GM21447 (cell line): Measurements from ENCODE around the gene PROP1.
"Not testable (repeated sequence)": the region's sequence is repeated elsewhere in the genome, so short reads cannot be mapped to it uniquely, and the experiment has no call there.

Source experiments
- ATAC-seq: cut with Tn5 transposase; IDR thresholded peaks from one replicate; pipeline ENCODE4 v1.9.1; 2021; ENCODE audit not compliant: unreplicated experiment

The PROP1 gene

DNA sequence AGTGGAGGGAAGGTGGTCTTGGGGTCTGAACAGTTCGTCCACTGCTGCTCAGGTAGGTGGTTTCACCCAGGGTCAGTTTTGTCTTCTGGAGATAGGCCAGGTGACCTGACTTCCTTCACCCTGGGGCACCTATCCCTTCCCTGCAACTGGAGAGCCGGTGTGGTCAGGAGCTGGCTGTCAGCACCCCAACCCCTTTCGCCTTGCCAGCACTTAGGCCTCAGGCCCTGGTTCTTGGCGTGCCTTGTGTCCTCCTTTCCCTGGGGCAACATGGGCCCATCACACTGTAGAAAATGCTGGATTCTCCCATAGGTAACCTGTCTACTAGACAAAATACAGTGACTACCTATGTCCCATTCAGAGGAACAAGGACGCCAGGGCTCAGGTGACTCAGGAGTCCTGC is 13.1 kb downstream of the PROP1 start:
- no peak for ATAC-seq

DNA sequence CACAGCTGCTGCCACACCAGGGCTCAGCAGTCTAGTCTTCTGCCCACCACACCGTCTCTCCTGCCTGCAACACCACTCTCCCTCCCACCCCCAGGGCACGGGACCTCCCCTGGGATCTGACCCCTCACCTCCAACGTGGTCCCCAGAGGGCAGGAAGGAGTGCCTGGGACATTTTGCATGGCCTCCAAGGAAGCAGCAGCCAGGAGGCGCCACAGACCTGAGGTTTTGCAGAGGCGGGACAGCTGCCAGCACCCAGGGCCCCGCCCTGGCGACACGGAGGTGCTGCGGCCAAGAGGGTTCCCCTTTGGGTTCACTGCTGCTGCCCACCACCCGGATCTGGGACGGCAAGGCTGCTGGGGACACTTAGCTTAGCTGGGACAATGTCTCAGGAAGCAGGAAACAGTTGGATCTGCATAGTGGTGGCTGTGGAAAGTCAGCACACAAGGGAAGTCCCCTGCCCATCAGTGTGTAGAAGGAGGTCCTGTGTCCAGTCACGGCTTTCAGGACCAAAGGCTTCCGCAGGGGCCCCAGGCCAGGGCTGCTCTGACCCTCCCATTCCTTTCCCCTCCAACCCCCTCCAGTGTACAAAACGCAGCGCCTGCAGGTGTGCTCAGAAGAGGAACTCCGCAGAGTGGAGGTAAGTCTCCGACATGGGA is 13.8 kb downstream of the PROP1 start:
- no peak for ATAC-seq

DNA sequence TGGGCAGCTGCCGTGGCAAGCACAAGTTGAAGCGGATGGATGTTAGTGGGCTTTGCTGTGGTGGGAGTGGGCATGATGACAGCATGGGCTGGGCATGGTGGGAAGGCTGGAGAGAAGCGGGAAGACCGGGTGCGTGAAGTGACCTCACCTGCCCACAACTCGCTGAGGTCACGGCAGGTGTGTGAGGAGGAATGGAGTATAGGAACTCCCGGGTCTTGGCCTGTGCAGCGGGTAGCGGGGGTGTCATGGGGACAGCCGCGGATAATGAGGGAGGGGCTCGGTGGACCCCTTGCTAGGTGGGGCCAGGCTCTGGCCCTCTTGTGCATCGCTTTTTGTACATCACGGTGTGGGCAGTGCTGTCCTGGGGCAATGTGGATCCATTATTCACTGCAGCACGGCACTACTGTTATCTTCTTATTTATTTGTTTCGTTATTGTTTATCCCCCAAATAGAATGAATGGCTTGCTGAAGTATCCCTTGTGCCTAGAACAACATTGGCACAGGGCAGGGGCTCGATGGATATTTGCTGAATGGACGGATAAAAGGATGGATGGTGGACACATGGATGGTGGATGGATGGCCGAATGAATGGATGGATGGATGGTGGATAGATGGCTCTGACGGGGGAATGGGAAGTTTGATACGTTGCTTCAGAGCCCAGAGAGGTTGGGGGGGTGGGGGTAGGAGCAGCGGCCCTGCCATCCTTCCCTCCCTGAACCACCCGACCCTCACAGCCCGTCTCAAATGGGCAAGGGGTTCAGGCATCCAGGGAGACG is 14.6 kb downstream of the PROP1 start:
- ATAC-seq: no peak

DNA sequence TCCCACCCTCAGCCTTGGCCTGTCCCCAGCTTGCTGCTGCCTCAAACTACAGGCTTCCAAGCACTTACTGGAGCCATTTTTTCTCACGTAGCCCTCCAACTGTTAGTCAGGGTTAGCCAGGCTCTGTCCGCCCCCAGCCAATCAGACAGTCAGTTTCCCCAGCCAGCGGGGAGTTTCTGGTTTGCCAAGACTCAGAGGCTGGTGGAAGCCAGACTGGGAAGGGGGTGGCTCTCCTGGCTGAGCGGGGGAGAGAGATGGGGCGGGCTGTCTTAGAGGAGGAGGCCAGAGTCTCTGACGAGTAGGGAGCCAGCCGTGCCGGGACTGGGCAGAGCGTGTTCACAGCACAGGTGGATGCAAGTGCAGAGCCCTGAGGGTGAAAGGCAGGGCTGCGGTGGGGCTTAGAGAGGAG is 15.3 kb downstream of the PROP1 start:
- ATAC-seq: no peak

DNA sequence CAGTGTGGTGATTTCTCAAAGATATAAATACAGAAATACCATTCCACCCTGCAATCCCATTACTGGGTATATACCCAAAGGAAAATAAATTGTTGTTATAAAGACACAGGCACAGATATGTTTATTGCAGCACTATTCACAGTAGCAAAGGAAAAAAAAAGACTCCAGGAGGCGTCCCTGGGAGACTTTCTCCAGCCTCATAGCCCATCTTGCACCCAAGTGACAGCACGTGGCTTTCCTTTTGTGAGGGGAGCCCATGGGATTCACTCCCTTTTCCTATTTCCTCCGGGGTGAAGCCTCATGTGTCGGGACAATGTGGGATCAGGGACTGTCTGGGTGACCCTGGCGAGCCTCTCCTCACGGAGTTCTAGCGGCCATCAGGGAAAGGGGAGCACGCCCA is 18.4 kb downstream of the PROP1 start:
- not testable (repeated sequence) for ATAC-seq

DNA sequence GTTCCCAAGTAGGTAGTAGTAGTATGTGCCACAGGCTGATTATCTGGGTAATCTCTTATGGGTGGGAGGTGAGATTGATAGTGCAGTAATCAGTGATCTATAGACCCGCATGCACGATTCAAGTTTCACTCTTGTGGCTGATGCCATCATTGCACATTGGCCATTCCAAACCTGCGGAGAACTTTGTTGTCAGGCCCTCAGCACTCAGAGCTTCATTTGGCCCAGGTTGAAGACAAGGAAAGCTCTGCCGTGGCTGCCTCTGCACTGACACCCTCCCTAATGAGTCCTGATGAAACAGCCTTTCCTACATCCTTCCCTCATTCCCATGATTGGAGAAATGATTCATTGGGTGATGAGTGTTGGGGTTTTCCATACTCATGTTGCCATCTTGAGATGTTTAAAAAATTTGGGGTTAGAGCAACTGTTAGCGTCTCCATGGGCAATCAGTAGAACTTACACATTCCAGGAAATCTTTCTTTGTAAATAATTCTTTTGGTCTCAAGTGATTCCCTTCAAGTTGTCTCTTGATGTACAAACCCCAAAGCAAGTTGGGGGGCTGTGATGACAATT is 22.9 kb downstream of the PROP1 start:
- ATAC-seq: no peak

DNA sequence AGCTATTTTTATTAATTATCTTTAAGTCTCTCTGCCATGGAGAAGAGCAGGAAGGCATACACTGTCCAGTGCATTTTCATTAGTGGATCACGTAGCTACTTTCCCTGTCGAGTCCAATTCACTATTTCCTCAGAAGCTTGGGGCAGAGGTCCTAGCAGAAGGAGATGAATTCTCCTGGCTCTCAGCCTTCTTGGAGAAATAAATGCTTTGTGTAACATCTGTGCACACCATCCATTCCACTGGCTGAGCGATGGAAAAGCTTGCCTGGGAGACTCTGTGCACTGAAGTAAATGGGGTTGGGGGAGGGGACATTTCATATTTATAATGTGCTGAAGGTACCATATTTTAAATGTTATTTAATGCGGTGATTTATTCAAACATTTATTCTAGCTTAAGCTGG is 23.4 kb downstream of the PROP1 start:
- ATAC-seq: no peak

DNA sequence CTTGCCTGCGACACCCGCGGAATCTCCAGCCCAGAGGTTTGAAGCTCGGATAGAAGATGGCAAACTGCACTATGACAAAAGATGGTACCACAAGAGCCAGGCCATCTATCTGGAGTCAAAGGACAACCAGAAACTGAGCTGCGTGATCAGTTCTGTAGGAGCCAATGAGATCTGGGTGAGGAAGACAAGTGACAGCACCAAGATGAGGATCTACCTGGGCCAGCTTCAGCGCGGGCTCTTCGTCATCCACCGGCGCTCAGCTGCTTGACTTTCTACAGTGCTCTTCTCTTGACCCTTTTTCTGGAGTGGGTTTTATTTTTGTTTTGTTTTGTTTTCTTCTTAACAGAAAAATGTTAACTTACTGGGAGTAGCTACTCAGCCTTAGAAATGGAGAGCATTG is 24.0 kb downstream of the PROP1 start:
- ATAC-seq: not testable (repeated sequence)

DNA sequence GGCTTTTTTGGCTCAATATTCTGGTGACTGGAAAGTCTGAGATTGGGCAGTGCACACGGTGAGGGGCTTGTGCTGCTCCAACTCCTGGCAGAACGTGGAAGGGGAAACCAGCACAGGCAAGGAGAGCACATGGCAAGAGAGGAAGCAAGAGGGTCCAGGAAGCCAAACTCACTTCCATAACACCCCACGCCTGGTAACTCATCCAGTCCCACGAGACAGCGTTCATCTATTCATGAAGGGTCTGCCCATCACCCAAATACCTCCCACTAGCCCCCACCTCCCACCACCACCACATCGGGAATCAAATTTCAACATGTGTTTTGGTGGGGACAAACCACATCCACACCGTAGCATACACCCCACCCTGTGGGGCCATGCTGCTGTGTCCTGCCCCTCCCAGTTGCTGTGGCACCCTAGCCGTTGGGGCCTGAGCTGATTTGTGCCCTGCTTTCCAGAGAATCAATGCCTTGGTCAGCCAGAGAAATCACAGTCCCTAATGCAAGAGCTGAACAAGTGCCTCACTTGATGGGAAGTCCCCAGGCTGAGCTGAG is 27.3 kb downstream of the PROP1 start:
- ATAC-seq: no peak

DNA sequence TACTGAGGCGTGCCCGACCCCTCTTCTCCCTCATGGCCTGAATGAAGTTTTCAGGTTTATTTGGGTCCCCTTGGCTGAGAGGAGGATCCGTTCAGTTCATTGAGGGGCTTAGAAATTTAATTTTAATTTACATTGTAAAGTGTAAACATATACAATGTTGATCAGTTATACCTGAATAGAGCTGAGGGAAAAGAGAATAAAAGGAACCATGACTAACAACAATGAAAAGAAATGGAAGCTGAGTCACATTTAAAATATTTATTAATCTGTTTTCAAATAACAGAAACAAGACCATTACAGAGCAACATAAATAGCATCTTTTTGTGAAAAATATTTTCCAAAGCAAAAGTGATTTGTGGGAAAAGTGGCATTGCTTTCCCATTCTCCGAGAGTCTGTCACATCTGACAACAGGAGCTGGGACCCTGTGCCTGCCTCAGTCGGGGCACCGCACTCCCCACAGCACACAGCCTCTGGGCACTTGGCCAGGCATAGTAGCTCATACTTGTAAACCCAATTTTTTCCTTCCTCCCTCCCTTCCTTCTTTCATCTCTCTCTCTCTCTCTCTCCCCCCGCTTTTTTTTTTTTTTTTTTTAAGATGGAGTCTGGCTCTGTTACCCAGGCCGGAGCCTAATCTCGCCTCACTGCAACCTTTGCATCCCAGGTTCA is 28.7 kb downstream of the PROP1 start:
- ATAC-seq: no peak

DNA sequence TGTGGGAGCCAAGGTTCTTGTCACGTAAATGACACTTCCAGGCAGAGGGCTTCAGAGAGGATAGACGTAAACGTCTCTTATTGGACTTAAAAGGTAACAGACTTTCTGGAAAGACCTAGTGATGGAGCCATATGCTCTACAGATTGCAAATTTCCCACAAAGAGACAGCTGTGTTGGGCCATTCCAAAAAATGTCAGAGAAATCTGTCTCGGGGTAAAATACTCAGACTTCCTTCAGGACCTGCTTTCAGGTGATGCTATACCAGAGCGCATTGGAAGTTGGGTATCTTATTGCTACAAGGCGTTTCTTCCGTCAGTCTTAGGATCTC is 29.2 kb downstream of the PROP1 start:
- no peak for ATAC-seq

DNA sequence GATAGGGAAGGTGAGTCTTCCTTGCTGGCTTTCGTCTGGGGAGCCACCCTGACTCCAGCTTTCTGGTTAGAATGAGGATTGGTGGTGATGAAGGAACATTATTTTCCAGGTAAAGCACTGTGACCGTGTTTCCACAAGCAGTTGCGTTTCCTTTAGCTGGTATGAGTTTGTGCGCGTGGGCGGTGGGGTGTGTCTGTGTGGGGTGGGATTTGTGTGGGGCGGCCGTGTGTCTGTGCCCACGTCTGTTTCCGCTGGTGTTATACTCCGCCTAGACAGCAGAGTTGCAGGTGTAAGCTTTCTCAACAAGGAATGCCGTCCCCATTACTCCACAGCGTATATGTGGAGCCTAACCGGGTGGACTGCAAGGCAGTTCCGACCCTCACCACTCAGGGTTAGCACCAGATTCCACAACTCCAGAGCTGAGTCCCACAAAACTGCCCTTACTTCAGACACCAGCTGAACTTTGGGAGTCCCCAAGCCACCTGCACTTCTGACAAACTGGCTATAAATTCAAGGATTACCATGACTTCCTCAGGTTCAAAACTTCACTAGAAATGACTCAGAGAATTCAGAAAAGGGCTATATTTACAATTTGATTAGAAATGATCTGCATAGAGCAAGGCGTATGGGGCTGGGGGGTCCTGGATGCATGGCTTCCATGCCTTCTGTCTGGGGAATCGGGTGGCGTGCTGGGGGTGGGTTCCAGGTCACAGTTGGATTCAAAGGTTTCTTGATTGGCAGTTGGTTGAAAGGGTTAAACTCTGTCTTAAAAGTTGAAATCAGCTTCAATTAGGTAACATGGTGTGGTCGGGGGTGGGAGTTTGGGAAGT is 29.8 kb downstream of the PROP1 start:
- no peak for ATAC-seq

DNA sequence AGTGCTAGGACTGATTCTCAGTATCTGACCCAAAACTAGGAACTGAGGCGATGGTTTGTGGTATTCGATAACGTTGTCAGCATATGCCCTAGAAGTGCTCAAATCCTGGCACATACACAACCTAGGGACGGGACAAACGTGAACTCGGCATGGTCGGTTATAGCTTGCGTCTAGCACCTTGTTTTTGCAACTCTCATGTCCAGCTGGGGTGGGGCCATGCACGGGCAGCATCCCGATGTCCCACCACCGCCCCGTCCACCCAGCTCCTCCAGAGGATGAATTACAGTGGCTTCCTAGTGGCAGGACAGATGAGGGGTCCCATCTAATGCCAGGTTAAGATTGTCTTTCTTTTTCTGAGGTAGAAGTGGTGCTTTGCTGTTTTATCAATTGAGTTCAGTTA is 31.6 kb downstream of the PROP1 start:
- ATAC-seq: no peak

DNA sequence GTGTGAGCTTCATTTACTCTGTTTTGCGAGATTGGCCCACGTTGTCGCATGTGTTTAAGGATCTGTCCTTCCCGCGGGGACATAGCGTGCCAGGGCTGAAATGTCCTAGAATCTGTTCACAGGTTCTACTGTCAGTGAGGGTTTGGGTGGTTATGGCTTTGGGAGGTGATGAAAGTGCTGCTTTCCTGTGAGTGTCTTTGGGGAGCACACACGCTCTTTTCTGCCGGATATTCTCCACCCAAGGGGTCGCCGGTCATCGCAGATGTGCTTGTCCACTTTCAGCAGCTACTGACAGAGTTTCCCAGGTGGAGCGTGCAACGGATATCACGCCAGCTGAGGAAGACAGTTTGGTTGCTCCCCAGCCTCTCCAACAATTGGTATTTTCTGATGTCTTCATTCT is 32.1 kb downstream of the PROP1 start:
- ATAC-seq: no peak

DNA sequence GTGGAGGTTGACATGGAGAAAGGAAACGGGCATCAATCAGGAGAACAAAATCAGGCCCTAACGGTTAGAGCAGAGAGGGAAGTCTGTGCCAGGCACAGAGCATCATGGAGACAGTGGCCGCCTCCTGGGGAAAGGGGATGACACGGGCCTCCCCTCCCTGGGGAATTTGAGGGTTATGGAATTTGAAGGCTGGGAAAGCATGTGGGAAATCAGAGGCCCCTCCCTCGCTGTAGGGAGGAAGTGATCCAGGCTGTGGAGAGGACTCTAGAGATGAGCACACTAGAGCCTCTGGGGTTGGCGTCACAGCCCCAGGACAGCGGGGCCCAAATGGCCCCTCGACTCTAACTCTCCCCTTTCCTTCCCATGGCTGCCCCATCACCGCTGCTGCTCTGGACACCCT is 36.7 kb downstream of the PROP1 start:
- no peak for ATAC-seq

DNA sequence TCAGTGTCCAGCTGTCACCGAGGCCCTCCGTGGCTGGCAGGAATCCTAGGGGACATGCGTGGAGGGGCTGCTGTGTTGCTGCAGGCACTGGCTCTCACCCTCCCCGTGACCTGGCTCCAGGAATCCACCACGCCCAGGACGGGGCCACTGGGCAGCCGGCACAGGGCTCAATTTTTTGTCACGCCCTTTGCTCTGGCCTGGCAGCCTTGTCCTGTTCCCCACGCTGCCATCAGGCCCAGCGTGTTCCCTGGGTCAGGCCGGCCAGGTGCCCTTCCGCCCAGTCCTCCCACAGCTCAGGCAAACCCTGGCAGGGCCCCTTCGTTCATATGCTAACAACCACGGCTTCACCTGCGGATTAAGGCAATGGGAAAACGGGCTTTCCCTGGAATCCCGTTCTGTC is 37.3 kb downstream of the PROP1 start:
- ATAC-seq: no peak

DNA sequence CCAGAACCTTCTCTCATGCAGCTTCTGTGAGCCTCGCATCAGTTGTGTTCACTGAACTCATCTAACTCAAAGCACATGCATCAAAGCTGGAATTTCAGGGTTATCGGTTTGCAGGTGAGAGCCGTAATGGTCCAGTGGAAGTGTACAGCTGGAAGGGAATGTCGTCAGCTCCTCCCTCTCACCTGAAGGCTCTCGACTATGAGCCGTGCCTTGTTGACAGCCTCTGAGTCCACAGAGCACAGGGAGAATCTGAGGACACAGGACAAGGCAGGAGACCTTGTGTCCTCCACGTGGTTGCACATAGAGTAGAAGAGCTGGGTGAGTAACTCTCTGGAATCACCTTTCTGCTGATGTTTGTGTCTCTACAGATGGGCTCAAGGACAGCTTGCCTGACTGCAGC is 38.8 kb downstream of the PROP1 start:
- no peak for ATAC-seq

DNA sequence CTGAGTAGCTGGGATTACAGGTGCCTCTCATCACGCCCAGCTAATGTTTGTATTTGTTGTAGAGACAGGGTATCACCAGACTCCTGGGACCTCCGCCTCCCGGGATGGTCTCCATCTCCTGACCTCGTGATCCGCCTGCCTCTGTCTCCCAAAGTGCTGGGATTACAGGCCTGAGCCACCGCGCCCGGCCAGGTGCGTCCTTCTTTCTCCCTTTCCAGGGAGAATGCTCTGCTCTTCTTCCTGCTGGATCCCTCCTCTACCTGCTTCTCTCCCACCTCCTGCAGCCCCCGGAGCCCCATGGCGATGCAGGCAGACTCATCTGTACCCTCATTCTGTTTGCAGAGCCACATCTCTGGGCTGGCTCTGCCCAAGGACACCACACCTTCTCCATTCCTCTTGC is 42.9 kb downstream of the PROP1 start:
- ATAC-seq: not testable (repeated sequence)

DNA sequence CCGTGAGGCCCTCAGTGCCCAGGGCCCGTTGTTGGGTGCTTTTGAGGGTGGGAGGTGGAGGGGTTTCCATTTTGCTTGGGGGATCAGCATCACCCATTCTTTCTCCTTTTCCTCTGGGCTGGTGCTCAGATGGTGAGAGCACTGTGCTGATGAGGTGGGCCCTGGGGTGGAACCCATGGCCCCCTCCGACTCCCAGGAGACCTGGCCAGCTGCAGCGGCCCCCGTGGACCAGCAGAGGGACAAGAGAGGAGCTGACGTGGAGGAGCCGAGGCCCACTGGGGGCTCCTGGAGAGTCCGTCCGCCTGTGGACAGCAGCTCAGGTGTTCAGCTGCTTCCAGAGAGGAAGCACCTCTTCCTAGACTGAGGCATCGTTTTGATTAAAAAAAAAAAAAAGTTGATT is 46.4 kb downstream of the PROP1 start:
- not testable (repeated sequence) for ATAC-seq

DNA sequence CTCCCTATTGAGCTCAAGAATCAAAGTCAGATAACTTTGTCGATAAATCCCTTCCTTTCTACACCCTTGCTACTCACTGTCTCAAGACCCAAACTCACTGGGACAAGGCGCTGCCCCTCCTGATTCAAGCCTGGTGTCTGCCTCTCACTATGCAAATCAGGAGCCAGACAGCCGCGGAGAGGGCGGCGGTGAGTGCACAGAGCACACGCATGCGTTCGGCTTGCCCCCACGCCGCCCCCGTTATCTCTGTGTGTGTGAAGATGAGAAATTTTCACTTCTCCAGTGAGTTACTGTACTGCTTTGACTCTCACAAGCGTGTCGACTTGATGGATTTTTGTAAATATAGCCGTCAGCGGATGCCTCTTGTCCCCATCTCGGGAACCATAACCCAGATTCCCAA is 47.0 kb downstream of the PROP1 start:
- ATAC-seq: not testable (repeated sequence)

DNA sequence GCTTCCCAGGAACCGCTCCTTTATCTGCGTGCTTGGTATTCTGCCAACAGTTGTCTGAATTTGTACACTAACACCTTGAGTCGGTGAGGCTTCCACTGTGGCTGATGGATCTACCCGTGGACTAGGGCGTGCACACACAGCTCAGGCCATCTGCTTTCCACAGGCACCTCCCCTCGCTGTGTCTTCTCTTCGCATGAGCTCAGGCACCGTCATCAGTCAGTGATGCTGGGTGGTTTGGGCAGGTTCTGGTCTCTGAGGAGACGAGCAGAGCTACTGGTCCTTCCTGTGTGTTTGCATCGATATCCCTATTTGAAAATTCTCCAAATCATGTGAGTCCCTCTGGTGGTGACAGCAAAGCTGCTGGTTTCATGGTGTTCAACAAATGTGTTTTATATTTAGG is 48.1 kb downstream of the PROP1 start:
- not testable (repeated sequence) for ATAC-seq
